Stimulated activated CD4-positive, alpha-beta T cell treated with anti-CD3 and anti-CD28 coated beads, TNF-alpha, amount 100 ng/mL, for 48 hours (primary cell): ENCODE measurements around the gene MED29.
"Not testable (repeated sequence)": the region's sequence is repeated elsewhere in the genome, so short reads cannot be mapped to it uniquely, and the experiment has no call there.

ENCODE experiments used
- DNase-seq, 3 donors: peaks; one replicate each; pipeline ENCODE4 v3.0.0-alpha.2; 2020; ENCODE audit warnings: low read depth in 3 of 3

Gene MED29

GRCh38 chr19:39372047-39372802 is 19.0 kb upstream of the MED29 start:
- no peak for DNase-seq

- no peak for DNase-seq
Observed at GRCh38 chr19:39372941-39373340, 18.2 kb upstream of the MED29 start.

GRCh38 chr19:39375929-39376328 is 15.2 kb upstream of the MED29 start:
- no peak for DNase-seq

DNA sequence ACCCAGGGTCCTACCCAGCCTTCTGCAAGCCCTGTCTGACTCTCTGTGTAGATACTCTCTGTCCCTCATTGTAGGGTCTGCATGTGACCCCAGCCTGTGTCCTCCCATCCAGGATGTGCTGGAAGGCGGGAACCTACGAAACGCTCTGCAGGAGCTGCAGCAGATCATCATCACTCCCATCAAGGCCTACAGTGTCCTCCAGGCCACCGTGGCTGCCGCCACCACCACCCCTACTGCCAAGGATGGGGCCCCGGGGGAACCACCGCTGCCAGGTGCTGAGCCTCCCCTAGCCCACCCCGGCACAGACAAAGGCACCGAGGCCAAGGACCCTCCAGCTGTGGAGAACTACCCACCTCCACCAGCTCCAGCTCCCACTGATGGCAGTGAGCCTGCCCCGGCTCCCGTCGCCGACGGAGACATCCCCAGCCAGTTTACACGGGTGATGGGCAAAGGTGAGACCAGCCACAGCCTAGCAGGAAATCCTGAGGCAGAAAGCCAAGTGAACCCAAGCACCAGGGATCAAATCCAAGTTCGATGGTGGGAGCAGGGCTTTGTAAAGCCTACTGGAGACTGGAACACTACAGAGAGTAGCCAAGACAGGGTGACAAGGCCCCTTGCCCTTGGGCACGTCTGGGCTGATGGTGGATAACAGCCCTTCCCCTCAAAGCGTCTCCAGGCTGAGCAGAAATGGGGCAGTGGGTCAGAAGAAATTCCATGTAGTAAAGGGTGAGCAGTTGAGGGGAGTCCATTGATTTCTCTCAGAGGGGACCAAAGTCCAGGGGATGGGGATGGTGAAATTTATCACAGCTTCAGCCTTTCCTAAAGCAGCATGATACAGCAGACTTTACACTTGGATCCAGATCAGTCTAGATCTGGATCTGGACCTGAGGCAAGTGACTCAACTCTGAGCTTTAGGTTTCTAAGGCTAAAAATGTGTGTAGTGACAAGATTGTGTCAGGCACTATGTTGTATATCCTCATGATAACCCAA is 13.5 kb upstream of the MED29 start:
- no peak for DNase-seq

DNA sequence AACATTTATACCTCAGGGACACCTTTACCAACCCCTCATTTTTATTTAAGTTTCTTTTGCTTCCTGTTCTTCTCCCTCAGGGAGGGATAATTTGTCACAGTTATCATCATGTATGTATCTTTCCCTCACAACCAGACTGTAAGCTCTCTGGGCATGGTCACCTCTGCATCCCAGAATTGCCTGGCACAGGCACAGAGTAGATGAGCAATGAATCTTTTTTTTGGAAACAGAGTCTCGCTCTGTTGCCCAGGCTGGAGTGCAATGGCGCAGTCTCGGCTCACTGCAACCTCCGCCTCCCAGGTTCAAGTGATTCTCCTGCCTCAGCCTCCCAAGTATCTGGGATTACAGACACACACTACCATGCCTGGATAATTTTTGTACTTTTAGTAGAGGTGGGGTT is 11.8 kb upstream of the MED29 start:
- not testable (repeated sequence) for DNase-seq

DNA sequence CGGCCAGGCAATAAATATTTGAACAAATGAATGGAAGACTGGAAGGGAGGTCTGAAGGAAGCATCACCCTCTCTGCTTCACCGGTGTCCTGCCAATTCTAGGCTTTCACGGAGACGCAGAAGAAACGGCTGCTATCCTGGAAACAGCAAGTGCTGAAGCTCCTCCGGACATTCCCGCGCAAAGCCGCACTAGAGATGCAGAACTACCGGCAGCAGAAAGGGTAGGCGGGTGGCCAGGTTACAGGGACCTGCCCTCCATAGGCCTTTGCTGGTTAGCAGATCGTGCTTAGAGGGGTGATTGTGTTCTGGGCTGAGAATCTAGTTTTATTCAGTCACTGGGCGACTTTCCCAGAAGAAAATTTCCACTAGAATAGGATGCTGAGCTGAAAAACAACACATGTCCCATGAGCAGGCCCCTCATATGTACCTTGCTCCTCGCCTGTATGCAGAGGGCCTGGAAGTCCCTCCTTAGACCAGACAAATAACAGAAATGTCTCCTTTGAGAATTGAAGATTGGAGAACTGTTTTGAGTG is 11.2 kb upstream of the MED29 start:
- no peak for DNase-seq

DNA sequence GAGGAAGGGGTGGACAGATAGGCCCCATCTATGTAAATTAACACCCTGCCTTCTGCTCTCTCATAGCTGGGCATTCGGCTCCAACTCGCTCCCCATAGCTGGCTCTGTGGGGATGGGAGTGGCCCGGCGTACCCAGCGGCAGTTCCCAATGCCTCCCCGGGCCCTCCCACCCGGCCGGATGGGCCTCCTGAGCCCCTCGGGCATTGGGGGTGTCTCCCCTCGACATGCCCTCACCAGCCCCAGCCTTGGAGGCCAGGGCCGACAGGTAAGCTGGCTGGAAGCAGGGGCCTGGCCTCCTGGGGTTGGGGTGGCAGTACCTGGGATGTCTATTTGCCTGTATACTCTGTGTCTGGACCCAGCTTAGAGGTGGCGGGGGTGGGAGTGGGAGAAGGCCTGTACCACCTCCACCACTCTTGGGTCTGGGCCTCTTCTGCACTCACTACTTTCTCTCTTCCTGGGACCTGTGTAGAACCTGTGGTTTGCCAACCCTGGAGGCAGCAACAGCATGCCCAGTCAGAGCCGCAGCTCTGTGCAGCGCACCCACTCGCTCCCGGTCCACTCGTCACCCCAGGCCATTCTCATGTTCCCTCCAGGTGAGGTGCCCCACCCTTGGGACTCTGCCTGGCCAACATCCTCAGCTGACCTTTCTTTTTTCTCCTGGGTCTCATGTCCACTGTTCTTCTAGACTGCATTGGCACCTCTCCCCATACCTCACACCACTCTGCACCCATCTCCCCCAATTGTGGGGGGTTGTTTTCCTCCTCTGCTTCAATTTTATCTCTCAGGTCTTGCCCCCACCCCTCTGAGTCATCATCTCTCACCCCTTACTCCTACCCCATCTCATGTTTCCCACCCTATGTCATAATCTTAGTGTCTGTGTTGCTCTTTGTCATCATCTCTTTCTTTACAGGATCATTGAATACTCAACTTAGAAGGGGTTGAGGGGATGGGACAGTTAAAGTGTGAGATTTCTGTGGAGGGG is 10.4 kb upstream of the MED29 start:
- DNase-seq: no peak

- no peak for DNase-seq
Observed at GRCh38 chr19:39381910-39382611, 9.1 kb upstream of the MED29 start.

GRCh38 chr19:39382991-39383828 is 8.0 kb upstream of the MED29 start:
- no peak for DNase-seq

GRCh38 chr19:39384839-39385568 is 6.2 kb upstream of the MED29 start:
- DNase-seq: no peak

GRCh38 chr19:39385629-39386411 is 5.4 kb upstream of the MED29 start:
- DNase-seq: no peak

DNA sequence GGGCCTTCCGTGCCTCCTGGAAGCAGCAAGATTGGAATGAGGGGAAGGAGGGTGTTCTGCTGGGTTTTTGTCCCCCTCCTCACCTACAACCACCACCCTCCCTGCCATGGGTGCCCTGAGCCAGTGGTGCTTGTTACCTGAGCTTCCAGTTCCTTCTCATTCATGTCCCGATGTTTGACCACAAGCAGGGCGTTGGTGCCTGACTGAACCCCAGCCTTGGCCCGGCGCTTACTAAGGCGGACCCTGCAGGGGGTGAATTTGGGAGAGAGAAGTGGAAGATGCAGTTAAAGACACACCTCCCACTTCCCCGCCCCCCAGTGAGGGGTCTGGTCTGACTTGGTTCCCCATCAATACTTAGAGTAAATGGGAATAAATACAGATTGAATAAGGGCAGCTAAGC is 4.6 kb upstream of the MED29 start:
- no peak for DNase-seq

DNA sequence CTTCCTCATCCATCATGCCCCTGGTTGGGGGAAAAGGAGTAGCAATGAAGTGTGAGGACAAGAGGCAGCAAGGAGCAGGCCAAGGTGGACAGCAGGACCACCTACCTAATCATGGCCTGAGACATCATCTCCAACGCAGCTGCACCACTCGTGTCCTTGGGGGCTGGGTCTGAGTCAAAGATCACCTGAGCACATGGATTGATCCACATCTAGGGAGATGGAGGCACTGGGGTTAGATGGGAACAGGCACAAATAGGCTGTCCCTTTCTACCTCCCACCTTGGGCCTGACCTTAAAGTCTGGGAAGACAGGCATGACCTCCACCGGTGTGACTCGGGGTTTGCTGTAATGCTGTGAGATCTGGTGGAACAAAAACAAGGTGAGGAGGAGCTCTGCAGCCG is 2.5 kb upstream of the MED29 start:
- DNase-seq: no peak

- no peak for DNase-seq
Observed at GRCh38 chr19:39389631-39390414, 1.4 kb upstream of the MED29 start.

DNA sequence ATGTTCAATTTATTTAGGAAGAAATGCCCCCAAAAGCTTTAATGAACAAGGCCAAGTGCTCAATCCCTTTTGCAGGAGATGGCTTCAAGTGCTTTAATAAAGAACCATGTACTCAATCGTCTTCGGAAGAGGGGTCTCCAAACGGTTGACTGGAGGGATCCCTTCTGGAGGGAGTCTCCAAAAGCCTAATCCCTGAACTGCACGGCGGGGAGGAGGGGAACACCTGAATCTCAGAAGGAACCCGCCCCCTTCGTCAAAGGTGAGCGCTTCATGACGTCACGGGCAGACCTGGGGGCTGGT is 777 bp upstream of the MED29 start:
- peak in 1 of 3 donors; percentile 45 for DNase-seq

GRCh38 chr19:39397360-39398296 is 6.5 kb downstream of the MED29 start:
- DNase-seq: peak; percentile 88 to 96 (median 91)
